Measurements from ENCODE around the gene FASN.

FASN gene

GRCh38 chr17:82117139-82118090 lies 19.4 kb upstream of the FASN start:
- no peak for DNase-seq (ENCODE audit: low spot score)

- DNase-seq (ENCODE audit: low spot score): no peak
Observed at GRCh38 chr17:82116246-82116645, 18.2 kb upstream of the FASN start.

- DNase-seq (ENCODE audit: low spot score): no peak
Observed at GRCh38 chr17:82114872-82115271, 16.8 kb upstream of the FASN start.

GRCh38 chr17:82114447-82114846 lies 16.4 kb upstream of the FASN start:
- no peak for DNase-seq (ENCODE audit: low spot score)

GRCh38 chr17:82113941-82114340 lies 15.9 kb upstream of the FASN start:
- DNase-seq (ENCODE audit: low spot score): no peak

GRCh38 chr17:82113422-82113821 lies 15.4 kb upstream of the FASN start:
- no peak for DNase-seq (ENCODE audit: low spot score)

GRCh38 chr17:82112914-82113311 lies 14.9 kb upstream of the FASN start:
- DNase-seq (ENCODE audit: low spot score): no peak

- no peak for DNase-seq (ENCODE audit: low spot score)
Observed at GRCh38 chr17:82112181-82112913, 14.3 kb upstream of the FASN start.

- no peak for DNase-seq (ENCODE audit: low spot score)
Observed at GRCh38 chr17:82110298-82110697, 12.3 kb upstream of the FASN start.

- no peak for DNase-seq (ENCODE audit: low spot score)
Observed at GRCh38 chr17:82108961-82109475, 11.0 kb upstream of the FASN start.

GRCh38 chr17:82108496-82108945 lies 10.5 kb upstream of the FASN start:
- DNase-seq (ENCODE audit: low spot score): no peak

- DNase-seq (ENCODE audit: low spot score): no peak
Observed at GRCh38 chr17:82108038-82108437, 10.0 kb upstream of the FASN start.

- DNase-seq (ENCODE audit: low spot score): no peak
Observed at GRCh38 chr17:82107341-82107860, 9.4 kb upstream of the FASN start.

GRCh38 chr17:82106688-82107305 lies 8.8 kb upstream of the FASN start:
- no peak for DNase-seq (ENCODE audit: low spot score)

GRCh38 chr17:82105882-82106687 lies 8.0 kb upstream of the FASN start:
- DNase-seq (ENCODE audit: low spot score): no peak

GRCh38 chr17:82105417-82105881 lies 7.4 kb upstream of the FASN start:
- DNase-seq (ENCODE audit: low spot score): no peak

GRCh38 chr17:82104797-82105416 lies 6.9 kb upstream of the FASN start:
- DNase-seq (ENCODE audit: low spot score): no peak

GRCh38 chr17:82103553-82104451 lies 5.8 kb upstream of the FASN start:
- no peak for DNase-seq (ENCODE audit: low spot score)
